Fibroblast of mammary gland (primary cell): ENCODE data around the gene CADPS.

ENCODE experiments used
- DNase-seq: peaks from one replicate; pipeline ENCODE4 v3.0.0-alpha.2; 2010; ENCODE audit warnings: low read depth
- H3K4me3 ChIP-seq: 2 replicates; pipeline ENCODE4 v1.5.1; 2011; ENCODE audit warnings: low read depth, mild to moderate bottlenecking, low read length, moderate library complexity; ENCODE audit not compliant: control insufficient read depth
- CTCF ChIP-seq: conservative IDR thresholded peaks from 2 replicates; pipeline ENCODE4 v1.5.1; 2011; ENCODE audit warnings: low read depth, low read length, inconsistent platforms; ENCODE audit not compliant: control insufficient read depth, insufficient read depth

The CADPS gene

GRCh38 chr3:62553811-62554210 lies 321.4 kb downstream of the CADPS start:
- no peak for DNase-seq
- TF ChIP-seq CTCF = no peak
- no peak overlapping the region for H3K4me3 ChIP-seq

GRCh38 chr3:62551556-62551955 lies 323.7 kb downstream of the CADPS start:
- no peak for DNase-seq
- TF ChIP-seq CTCF = no peak
- H3K4me3 ChIP-seq = no peak overlapping the region

- no peak overlapping the region for H3K4me3 ChIP-seq
- DNase-seq = no peak
- no peak for TF ChIP-seq CTCF
Measured at GRCh38 chr3:62550439-62550838, 324.8 kb downstream of the CADPS start.

GRCh38 chr3:62548528-62549205 lies 326.5 kb downstream of the CADPS start:
- TF ChIP-seq CTCF = no peak

GRCh38 chr3:62546266-62546665 lies 328.9 kb downstream of the CADPS start:
- no peak for TF ChIP-seq CTCF

More at GRCh38 chr3:62548528-62549205, 326.5 kb downstream of the CADPS start:
- no peak overlapping the region for H3K4me3 ChIP-seq
- no peak for DNase-seq

GRCh38 chr3:62542185-62542584 lies 333.0 kb downstream of the CADPS start:
- no peak overlapping the region for H3K4me3 ChIP-seq
- no peak for TF ChIP-seq CTCF
- no peak for DNase-seq

More at GRCh38 chr3:62546266-62546665, 328.9 kb downstream of the CADPS start:
- no peak overlapping the region for H3K4me3 ChIP-seq
- DNase-seq = no peak
